Activated effector memory CD4-positive, alpha-beta T cell treated with anti-CD3 and anti-CD28 coated beads, Interleukin-2, amount 50 U/mL, for 16 hours (primary cell): ENCODE results near the gene NBR1.
"Not testable (repeated sequence)": the region's sequence is repeated elsewhere in the genome, so short reads cannot be mapped to it uniquely, and the experiment has no call there.

ENCODE experiments used
- DNase-seq: peaks from one replicate; pipeline ENCODE4 v3.0.0-alpha.2; 2020

NBR1 gene, protein sequence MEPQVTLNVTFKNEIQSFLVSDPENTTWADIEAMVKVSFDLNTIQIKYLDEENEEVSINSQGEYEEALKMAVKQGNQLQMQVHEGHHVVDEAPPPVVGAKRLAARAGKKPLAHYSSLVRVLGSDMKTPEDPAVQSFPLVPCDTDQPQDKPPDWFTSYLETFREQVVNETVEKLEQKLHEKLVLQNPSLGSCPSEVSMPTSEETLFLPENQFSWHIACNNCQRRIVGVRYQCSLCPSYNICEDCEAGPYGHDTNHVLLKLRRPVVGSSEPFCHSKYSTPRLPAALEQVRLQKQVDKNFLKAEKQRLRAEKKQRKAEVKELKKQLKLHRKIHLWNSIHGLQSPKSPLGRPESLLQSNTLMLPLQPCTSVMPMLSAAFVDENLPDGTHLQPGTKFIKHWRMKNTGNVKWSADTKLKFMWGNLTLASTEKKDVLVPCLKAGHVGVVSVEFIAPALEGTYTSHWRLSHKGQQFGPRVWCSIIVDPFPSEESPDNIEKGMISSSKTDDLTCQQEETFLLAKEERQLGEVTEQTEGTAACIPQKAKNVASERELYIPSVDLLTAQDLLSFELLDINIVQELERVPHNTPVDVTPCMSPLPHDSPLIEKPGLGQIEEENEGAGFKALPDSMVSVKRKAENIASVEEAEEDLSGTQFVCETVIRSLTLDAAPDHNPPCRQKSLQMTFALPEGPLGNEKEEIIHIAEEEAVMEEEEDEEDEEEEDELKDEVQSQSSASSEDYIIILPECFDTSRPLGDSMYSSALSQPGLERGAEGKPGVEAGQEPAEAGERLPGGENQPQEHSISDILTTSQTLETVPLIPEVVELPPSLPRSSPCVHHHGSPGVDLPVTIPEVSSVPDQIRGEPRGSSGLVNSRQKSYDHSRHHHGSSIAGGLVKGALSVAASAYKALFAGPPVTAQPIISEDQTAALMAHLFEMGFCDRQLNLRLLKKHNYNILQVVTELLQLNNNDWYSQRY

GRCh38 chr17:43170766-43171585, at the start of gene NBR1:
Gene NBR1 (plus strand): TSS chr17:43171214. CDS start chr17:43175800, 4,586 bp downstream.
- peak; percentile 98 for DNase-seq

- peak; percentile 97 for DNase-seq
Measured at GRCh38 chr17:43125133-43125966, 45.7 kb upstream of the NBR1 start, which contains the start of gene BRCA1. Gene BRCA1 (minus strand): TSS chr17:43125364. CDS start chr17:43124096, 1,268 bp downstream.

- peak; percentile 63 for DNase-seq
Measured at GRCh38 chr17:43125967-43126910, 44.8 kb upstream of the NBR1 start.

- no peak for DNase-seq
Measured at GRCh38 chr17:43126911-43127290, 44.1 kb upstream of the NBR1 start.

DNA sequence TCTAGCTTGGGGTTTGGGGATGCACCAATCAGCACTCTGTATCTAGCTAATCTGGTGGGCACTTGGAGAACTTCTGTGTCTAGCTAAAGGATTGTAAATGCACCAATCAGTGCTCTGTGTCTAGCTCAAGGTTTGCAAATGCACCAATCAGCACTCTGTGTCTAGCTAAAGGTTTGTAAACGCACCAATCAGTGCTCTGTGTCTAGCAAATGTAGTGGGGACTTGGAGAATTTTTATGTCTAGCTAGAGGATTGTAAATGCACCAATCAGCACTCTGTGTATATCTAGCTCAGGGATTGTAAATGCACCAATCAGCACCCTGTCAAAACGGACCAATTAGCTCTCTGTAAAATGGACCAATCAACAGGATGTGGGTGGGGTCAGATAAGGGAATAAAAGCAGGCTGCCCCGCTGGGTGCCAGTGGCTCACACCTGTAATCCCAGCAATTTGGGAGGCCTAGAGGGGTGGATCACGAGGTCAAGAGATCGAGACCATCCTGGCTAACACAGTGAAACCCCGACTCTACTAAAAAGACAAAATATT, 43.6 kb upstream of the NBR1 start:
- not testable (repeated sequence) for DNase-seq

DNA sequence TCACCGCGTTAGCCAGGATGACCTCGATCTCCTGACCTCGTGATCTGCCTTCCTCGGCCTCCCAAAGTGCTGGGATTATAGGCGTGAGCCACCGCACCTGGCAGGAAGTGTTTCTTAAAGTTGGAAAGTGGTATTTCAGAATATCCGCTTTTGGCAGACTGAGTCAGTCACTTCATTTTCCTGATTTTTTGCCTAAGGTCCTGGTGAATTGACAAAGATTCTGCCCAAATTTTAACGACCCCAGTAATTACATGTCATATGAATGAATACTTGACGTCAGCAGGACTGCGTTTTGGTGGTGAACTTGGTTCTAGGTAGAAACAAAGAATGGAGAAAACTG, 41.4 kb upstream of the NBR1 start:
- no peak for DNase-seq

DNA sequence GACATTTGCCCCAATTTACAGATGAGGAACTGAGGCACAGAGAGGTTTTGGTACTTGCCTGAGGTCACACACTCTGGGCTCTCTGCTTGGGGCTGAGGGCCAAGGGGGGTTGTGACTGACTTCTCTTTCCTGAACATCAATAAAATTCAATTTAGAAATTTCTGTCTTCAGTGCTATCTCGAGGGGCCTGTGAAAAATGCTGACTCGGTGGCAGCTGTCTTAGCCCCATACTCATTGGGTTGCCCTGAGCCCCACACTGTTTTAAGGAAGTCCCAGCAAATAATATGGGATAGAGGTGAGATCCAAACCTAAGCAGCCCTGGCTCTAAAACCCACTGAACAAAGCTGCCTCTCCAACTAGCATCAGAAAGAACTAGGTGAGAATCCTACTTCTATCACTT, 38.9 kb upstream of the NBR1 start:
- no peak for DNase-seq

DNA sequence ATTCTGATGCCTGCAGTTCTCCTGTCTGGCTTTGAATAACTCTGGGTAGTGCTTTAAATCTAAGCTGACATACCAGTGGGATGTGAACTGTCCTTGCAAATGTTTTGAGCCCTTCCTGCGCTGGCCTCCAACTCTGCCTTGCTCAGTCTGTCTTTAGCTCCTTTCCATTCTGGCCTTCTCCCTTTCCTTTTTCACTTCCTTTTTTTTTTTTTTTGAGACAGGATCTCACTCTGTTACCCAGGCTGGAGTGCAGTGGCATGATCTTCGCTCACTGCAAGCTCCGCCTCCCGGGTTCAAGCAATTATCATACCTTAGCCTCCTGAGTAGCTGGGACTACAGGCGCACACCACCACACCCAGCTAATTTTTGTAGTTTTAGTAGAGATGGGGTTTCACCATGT, 37.6 kb upstream of the NBR1 start:
- DNase-seq = not testable (repeated sequence)

- DNase-seq = no peak
Measured at GRCh38 chr17:43134774-43135453, 36.1 kb upstream of the NBR1 start.

DNA sequence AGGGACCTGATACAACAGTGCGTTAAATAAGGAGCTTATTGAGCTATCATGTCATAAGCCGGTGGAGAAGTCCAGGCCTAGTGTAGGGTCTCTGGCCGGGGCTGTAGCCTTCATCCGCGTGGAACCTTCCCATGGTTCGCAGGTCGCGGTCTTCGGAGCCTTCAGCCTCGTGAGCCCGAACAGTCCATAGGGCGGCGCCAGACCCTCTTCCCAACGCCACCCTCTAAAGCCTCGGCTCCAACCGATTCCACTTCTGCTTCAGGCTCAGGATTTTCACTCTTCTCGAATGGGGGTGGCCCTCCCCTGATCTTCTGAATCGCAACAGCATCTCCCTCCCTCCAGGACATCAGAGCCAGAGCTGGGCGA, 35.6 kb upstream of the NBR1 start:
- DNase-seq = no peak

DNA sequence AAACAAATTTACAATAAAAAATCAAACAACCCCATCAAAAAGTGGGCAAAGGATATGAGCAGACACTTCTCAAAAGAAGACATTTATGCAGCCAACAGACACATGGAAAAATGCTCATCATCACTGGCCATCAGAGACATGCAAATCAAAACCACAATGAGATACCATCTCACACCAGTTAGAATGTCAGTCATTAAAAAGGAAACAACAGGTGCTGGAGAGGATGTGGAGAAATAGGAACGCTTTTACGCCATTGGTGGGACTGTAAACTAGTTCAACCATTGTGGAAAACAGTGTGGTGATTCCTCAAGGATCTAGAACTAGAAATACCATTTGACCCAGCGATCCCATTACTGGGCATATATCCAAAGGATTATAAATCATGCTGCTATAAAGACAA, 34.4 kb upstream of the NBR1 start:
- DNase-seq = not testable (repeated sequence)

- not testable (repeated sequence) for DNase-seq
Measured at GRCh38 chr17:43138531-43138930, 32.5 kb upstream of the NBR1 start.

GRCh38 chr17:43140396-43141332, 30.4 kb upstream of the NBR1 start:
- DNase-seq = no peak

GRCh38 chr17:43142153-43142552, 28.9 kb upstream of the NBR1 start:
- no peak for DNase-seq

- no peak for DNase-seq
Measured at GRCh38 chr17:43143201-43143600, 27.8 kb upstream of the NBR1 start.

- DNase-seq = no peak
Measured at GRCh38 chr17:43146649-43147048, 24.4 kb upstream of the NBR1 start.

- DNase-seq = no peak
Measured at GRCh38 chr17:43151880-43152456, 19.0 kb upstream of the NBR1 start.

GRCh38 chr17:43153197-43153835, 17.7 kb upstream of the NBR1 start:
- not testable (repeated sequence) for DNase-seq
